Upper lobe of left lung (tissue), 4 donors: ENCODE measurements around the gene TMCC1.

Source experiments
- CTCF ChIP-seq, 6 experiments: fragments of 450-650 bp in 4 of 6; fragments of 200-600 bp in 2 of 6; sonication (generic) in 2 of 6; IDR thresholded peaks; one replicate each; pipeline ENCODE4 v1.5.1; 2016 to 2019; ENCODE audit warnings: antibody characterized with exemption in 6 of 6
- POLR2A ChIP-seq, 4 donors: fragments of 450-650 bp; IDR thresholded peaks; one replicate each; pipeline ENCODE4 v1.5.1; 2016 to 2017; ENCODE audit warnings: antibody characterized with exemption in 4 of 4, mild to moderate bottlenecking in 2 of 4

- no peak for TF ChIP-seq CTCF (IDR thresholded peaks at IDR 0.05)
- TF ChIP-seq POLR2A (IDR thresholded peaks at IDR 0.05) = no peak
Observed at GRCh38 chr3:129927072-129927471, 33.6 kb upstream of the TMCC1 start.
